T47D (cell line): ENCODE data around the gene HTR6.

Experiments used
- DNase-seq, 2 experiments: peaks; one replicate each; pipeline versions ENCODE4 v3.0.0 to v3.0.0-alpha.2; 2011 to 2012; ENCODE audit warnings: low read depth in 1 of 2, low spot score in 1 of 2
- JUND ChIP-seq: IDR thresholded peaks from 2 replicates; pipeline ENCODE4 v1.6.1; 2012; ENCODE audit warnings: low read depth
- in situ Hi-C: cut with HindIII; loops from 2 replicates; pipeline ENCODE4 v1.10.0; 2016; ENCODE audit warnings: low sequenced_read_pairs, low pct_unique_long_range_greater_than_20kb

Gene HTR6

DNA sequence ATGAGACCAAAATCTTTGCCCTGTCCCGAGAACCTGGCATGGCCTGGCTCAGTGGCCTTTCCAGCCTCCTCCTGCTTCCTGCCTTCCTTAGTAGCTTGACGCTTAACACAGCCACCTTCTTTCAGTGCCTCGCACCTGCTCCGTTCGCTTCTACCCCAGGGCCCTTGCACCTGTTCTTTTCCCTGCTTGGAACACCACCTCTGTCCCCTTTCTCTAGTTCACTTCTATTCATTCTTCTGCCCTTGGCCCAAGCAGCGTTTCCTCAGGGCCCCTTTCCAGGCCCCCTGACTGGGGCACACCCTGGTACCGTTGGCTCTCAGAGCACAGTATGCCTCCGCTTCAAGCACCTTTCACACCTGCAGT is 9.0 kb upstream of the HTR6 start:
- no peak for TF ChIP-seq JUND
- DNase-seq = no peak
- in situ Hi-C loops = no loop called here

DNA sequence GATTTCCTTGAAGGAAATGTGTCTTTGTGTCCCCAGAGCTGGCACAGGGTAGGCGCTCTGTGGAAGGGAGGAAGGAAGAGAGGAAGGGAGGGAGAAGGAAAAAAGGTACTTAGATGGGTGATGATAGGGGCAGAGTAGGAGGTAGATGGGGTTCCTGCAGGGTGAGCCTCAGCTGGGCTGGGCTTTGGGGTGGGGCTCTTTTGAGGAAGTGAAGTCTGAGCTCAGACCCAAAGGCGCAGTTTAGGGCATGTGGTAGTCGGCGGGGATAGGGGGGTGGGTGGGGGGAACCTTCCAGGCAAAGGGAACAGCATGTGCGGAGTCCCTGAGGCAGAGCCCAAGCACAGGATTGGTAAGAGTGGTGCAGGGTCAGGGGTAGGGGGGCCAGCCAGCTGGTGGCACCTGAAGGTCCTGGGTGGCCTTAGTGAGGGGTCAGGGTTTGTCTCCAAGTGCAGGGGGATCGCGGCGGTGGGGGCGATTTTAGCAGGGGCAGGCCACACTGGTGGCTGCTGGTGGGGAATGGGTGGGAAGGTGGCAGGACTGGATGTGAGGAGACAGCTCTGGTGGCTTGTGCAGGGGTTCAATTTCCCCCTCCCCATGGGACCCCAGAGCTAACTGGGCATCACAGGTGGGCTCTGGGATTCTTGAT is 8.4 kb upstream of the HTR6 start:
- TF ChIP-seq JUND = no peak
- in situ Hi-C loops = no loop called here
- DNase-seq = no peak

- no peak for DNase-seq
- in situ Hi-C loops = no loop called here
- no peak for TF ChIP-seq JUND
Measured at GRCh38 chr1:19656780-19657466, 7.8 kb upstream of the HTR6 start.

DNA sequence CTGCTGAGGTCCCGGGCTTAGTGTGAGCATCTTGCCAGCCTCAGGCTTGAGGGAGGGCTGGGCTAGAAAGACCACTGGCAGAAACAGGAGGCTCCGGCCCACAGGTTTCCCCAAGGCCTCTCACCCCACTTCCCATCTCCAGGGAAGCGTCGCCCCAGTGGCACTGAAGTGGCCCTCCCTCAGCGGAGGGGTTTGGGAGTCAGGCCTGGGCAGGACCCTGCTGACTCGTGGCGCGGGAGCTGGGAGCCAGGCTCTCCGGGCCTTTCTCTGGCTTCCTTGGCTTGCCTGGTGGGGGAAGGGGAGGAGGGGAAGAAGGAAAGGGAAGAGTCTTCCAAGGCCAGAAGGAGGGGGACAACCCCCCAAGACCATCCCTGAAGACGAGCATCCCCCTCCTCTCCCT is 7.2 kb upstream of the HTR6 start:
- in situ Hi-C loops = no loop called here
- DNase-seq = no peak
- no peak for TF ChIP-seq JUND

GRCh38 chr1:19658186-19658585 is 6.5 kb upstream of the HTR6 start:
- in situ Hi-C loops = no loop called here
- DNase-seq = no peak
- no peak for TF ChIP-seq JUND

- in situ Hi-C loops = no loop called here
- TF ChIP-seq JUND = no peak
- DNase-seq = peak; percentile 52 to 57
Measured at GRCh38 chr1:19661721-19662228, 2.9 kb upstream of the HTR6 start.

DNA sequence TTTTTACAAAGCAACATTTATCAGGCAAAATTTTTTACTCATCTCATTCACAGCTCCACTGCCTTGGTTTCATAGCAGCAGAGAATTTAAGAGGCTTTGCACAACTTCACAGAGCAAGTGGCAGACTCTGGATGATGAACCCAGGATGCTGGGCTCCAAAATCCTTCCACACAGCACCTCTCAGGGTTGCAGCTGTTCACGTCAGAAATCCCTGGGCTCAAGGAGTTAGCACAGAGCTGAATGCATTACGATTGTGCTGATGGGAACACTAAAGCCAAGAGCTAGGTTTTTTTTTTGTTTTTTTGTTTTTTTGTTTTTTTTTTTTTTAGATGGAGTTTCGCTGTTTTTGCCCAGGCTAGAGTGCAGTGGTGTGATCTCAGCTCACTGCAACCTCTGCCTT is 2.4 kb upstream of the HTR6 start:
- TF ChIP-seq JUND = no peak
- no peak for DNase-seq
- in situ Hi-C loops = no loop called here

DNA sequence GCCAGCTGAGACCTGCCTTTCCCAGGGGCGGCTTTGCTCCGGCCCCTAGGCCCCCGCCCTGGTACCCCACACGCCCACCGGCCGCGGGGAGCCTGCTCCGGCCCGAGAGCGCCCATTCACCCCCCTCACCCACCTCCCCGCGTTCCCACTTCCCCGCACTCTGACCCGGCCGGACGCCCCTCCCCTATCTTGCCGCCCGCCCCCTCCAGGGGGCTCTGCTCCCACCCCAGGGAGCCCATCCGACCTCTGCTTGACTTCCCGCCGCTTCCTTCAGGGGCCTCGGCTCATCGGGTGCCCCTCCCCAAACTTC is 466 bp downstream of the HTR6 start:
- no peak for TF ChIP-seq JUND
- in situ Hi-C loops = no loop called here
- no peak for DNase-seq

DNA sequence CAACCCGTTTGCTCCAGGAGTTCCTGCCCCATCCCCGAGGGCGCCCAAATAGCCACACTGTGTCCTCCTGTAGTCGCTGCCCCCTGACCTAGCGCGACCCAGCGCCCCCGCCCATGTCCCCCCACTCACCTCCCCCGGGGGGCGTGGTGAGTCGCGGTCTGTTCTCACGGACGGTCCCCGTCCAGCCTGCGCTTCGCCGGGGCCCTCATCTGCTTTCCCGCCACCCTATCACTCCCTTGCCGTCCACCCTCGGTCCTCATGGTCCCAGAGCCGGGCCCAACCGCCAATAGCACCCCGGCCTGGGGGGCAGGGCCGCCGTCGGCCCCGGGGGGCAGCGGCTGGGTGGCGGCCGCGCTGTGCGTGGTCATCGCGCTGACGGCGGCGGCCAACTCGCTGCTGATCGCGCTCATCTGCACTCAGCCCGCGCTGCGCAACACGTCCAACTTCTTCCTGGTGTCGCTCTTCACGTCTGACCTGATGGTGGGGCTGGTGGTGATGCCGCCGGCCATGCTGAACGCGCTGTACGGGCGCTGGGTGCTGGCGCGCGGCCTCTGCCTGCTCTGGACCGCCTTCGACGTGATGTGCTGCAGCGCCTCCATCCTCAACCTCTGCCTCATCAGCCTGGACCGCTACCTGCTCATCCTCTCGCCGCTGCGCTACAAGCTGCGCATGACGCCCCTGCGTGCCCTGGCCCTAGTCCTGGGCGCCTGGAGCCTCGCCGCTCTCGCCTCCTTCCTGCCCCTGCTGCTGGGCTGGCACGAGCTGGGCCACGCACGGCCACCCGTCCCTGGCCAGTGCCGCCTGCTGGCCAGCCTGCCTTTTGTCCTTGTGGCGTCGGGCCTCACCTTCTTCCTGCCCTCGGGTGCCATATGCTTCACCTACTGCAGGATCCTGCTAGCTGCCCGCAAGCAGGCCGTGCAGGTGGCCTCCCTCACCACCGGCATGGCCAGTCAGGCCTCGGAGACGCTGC is 1.1 kb downstream of the HTR6 start:
- in situ Hi-C loops = no loop called here
- no peak for DNase-seq
- TF ChIP-seq JUND = no peak

DNA sequence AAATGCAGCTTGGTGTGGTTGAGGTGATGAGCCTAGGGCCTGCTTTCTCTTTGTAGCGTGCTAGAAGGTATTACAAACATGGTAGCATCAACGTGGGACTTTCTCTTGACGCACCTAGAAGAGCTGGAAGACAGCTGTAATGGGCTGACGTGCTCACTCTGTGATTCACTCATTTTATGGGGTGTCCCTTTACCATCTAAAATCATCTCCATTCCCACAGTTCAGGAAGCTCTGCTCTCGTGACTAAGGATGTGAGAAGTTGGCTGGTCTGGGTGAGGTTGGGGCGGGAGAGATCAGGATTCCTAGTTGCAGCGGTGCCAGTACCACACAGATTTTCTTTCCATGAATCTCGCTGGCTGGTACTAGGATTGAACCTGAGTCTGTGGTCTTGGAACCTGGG is 4.2 kb downstream of the HTR6 start:
- TF ChIP-seq JUND = no peak
- in situ Hi-C loops = no loop called here

GRCh38 chr1:19670787-19671186 is 6.1 kb downstream of the HTR6 start:
- DNase-seq = no peak
- no peak for TF ChIP-seq JUND
- in situ Hi-C loops = no loop called here

More for the DNA sequence above, 4.2 kb downstream of the HTR6 start:
- DNase-seq = no peak

- DNase-seq = no peak
- no peak for TF ChIP-seq JUND
- in situ Hi-C loops = no loop called here
Measured at GRCh38 chr1:19672237-19672636, 7.6 kb downstream of the HTR6 start.

- TF ChIP-seq JUND = no peak
- DNase-seq = no peak
- in situ Hi-C loops = no loop called here
Measured at GRCh38 chr1:19675797-19676196, 11.1 kb downstream of the HTR6 start.
